Omental fat pad (tissue), 4 donors: ENCODE data around the gene ACTN4. TPM values are rescaled to one million over a fixed set of nuclear protein-coding genes. Genes with fewer than 3 reads are reported as not detected.
"Not testable (repeated sequence)": the region's sequence is repeated elsewhere in the genome, so short reads cannot be mapped to it uniquely, and the experiment has no call there.

ENCODE experiments used
- ATAC-seq: fragments of 150-250 bp; one replicate; pipeline ENCODE4 v1.9.1; 2016; ENCODE audit warnings: mild to moderate bottlenecking, moderate library complexity; ENCODE audit not compliant: low FRiP score
- DNase-seq: peaks from one replicate; pipeline ENCODE4 v3.0.0-alpha.2; 2019; ENCODE audit warnings: low spot score
- CTCF ChIP-seq, 3 donors: fragments of 450-650 bp; IDR thresholded peaks; one replicate each; pipeline ENCODE4 v1.5.1; 2016 to 2017; ENCODE audit warnings: antibody characterized with exemption in 3 of 3, mild to moderate bottlenecking in 3 of 3, moderate library complexity in 2 of 3
- total RNA-seq, 4 donors: library from RNA; depleted of rRNA; stranded (reverse); fragments of >200 nt; gene quantifications; one replicate each; pipeline ENCODE4 v1.1.0, GENCODE V29; 2016

ACTN4 gene
- total RNA-seq, 4 donors from 2014 or later = 290 to 517 (median 367) TPM

GRCh38 chr19:38629568-38629967, 17.9 kb upstream of the ACTN4 start:
- DNase-seq (no peak), ATAC-seq (no peak)
- no peak for TF ChIP-seq CTCF (IDR thresholded peaks at IDR 0.05)

- not testable (repeated sequence) for DNase-seq, ATAC-seq
Observed at GRCh38 chr19:38631301-38631700, 16.1 kb upstream of the ACTN4 start.

- not testable (repeated sequence) for ATAC-seq
Observed at GRCh38 chr19:38631811-38632475, 15.5 kb upstream of the ACTN4 start.

GRCh38 chr19:38632476-38633213, 14.8 kb upstream of the ACTN4 start:
- no peak for TF ChIP-seq CTCF (IDR thresholded peaks at IDR 0.05)
- DNase-seq (no peak), ATAC-seq (no peak)

More at GRCh38 chr19:38631811-38632475, 15.5 kb upstream of the ACTN4 start:
- not testable (repeated sequence) for DNase-seq

GRCh38 chr19:38634757-38635482, 12.5 kb upstream of the ACTN4 start:
- DNase-seq (peak; percentile 80), ATAC-seq (peak; percentile 41)
- TF ChIP-seq CTCF (IDR thresholded peaks at IDR 0.05) = peak in 1 of 3 donors; percentile 46

- no peak for DNase-seq
- TF ChIP-seq CTCF (IDR thresholded peaks at IDR 0.05) = no peak
- no peak for ATAC-seq
Observed at GRCh38 chr19:38635483-38636399, 11.7 kb upstream of the ACTN4 start.

- TF ChIP-seq CTCF (IDR thresholded peaks at IDR 0.05) = no peak
- ATAC-seq (no peak), DNase-seq (no peak)
Observed at GRCh38 chr19:38638461-38638860, 9.0 kb upstream of the ACTN4 start.
